GM12872 (cell line): ENCODE measurements around the gene MPPE1.

Experiments used
- TF ChIP-seq, protein P1 (sequence below): IDR thresholded peaks from 3 replicates; pipeline ENCODE4 v1.5.1; 2011; ENCODE audit warnings: low read depth, mild to moderate bottlenecking, low read length, moderate library complexity; ENCODE audit not compliant: insufficient read depth

The MPPE1 gene

GRCh38 chr18:11884396-11885030 is 23.6 kb downstream of the MPPE1 start:
- TF ChIP-seq, protein P1, sequence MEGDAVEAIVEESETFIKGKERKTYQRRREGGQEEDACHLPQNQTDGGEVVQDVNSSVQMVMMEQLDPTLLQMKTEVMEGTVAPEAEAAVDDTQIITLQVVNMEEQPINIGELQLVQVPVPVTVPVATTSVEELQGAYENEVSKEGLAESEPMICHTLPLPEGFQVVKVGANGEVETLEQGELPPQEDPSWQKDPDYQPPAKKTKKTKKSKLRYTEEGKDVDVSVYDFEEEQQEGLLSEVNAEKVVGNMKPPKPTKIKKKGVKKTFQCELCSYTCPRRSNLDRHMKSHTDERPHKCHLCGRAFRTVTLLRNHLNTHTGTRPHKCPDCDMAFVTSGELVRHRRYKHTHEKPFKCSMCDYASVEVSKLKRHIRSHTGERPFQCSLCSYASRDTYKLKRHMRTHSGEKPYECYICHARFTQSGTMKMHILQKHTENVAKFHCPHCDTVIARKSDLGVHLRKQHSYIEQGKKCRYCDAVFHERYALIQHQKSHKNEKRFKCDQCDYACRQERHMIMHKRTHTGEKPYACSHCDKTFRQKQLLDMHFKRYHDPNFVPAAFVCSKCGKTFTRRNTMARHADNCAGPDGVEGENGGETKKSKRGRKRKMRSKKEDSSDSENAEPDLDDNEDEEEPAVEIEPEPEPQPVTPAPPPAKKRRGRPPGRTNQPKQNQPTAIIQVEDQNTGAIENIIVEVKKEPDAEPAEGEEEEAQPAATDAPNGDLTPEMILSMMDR = no peak

DNA sequence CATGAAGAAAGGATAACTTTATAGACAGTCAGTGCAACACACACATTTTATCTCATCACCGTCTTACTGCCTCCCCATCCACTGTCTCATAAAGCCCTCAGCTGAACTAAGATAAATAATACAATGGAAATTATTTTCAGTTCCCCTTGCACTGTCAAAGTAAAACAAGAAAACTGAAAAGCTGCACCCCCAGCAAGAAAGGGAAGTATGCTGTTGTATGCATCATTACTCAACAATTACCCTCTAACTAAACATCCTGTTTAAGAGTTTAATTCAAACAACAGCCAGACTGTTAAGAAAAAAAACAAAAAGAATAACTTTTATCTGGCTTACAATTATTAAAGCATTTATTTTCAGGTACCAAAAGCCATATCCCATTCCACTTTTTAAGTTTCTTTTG is 25.0 kb downstream of the MPPE1 start:
- TF ChIP-seq, protein P1 = no peak

GRCh38 chr18:11882636-11883035 is 25.5 kb downstream of the MPPE1 start:
- TF ChIP-seq, protein P1 = no peak

GRCh38 chr18:11880586-11881304 is 27.4 kb downstream of the MPPE1 start:
- TF ChIP-seq, protein P1 = no peak

DNA sequence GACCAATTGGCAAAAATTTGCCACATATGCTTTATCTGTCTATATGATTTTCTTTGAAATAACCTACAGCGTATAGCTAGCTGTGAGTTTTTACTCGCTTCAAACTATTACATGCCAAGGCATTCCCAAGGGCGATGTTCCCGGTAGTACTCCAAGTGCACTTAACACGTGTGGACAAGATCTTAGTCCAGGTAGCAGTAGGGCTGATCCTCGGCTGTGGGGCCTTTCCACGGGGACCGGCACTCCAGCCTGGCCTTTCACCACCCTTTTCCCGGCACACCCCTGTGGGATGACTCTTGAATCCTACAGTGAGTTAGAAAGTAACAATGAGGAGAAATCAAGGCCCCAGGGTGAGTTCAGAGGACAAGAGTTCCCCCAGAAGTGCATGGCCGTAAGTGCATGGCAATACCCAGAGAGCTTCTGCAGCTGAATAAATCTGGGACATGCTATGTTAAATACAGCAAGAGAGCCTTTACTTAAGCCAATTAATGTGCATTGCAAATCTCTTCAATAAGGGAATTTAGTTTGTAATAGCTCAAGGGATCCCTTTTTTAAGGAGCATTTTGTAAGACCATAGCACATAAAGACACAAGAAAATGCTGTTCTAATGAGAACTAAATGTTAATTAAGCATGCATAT is 30.5 kb downstream of the MPPE1 start:
- TF ChIP-seq, protein P1 = no peak

DNA sequence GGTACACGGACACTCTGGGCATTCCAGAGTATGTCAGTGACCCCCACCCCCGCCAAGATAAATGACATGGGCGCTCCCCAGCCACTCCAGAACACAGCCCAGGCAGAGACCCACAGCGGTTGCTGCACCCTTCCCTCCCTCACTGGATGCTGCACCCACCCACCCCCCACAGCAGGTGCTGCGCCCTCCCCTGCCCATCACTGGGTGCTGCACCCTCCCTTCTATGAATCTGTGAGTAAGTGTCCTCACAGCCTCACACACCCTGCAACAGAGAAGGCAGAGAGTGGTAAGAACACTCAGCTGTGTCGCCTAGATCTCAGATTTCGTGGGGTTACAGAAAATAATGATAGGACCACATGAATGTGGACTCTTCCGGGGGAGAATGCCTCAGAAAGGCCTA is 33.4 kb downstream of the MPPE1 start:
- TF ChIP-seq, protein P1 = 0 out of 3 replicates have a peak, but pooled peaks have one; percentile 5

DNA sequence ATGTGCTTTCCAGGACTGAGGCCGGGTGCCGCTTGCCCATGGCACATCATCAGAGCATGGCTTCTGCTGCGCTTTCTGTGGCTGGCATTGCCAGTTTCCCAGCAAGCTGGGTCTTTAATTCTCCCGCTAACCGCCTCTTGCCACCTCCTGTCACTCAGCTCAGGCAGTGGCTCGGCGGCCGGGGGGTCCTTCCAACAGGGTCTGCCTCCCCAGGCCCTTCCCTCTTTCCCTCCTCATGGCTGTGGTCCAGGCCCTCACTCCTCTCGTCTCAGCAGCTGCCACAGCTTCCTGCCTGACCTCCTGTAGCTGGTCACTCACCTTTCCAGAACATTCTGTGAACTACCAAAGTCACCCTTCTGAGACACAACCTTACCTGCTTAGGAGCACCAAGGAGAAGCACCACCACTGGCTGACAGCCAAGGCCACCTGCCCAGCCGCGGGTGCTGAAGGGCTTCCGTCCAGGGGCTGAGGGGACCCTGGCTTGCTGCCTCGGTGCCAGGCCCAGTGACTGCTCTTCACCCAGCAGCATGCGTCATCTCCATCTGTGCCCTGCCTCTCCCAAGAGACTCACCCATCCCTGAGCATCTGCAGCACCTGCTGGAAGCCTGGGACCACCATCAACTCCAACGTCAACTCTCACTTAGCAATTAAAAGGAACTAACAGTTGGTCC is 34.3 kb downstream of the MPPE1 start:
- TF ChIP-seq, protein P1 = no peak
